ENCODE data around the gene DIPK1B. TPM values are rescaled to one million over a fixed set of nuclear protein-coding genes. Genes with fewer than 3 reads are reported as not detected.

Gene DIPK1B
- total RNA-seq, 2 donors from 2014 or later, result 0.37 TPM; not detected in 1

Other genes with a start within 250 kb of the DIPK1B start
- gene SEC16A, start 229.5 kb upstream of the DIPK1B start, total RNA-seq, result 10 to 100 TPM; 56.6 to 79.5 TPM
- gene NOTCH1, start 166.5 kb upstream of the DIPK1B start, total RNA-seq, result 10 to 100 TPM; 76.4 to 85.5 TPM
- 1 to 10 TPM in 1 of 2 donors, under 1 TPM in 1; 0.61 to 1.6 TPM for gene EGFL7, start 49.7 kb upstream of the DIPK1B start, total RNA-seq
- 10 to 100 TPM in 1 of 2 donors, 1 to 10 TPM in 1; 7.4 to 18.9 TPM for gene AGPAT2, start 25.1 kb upstream of the DIPK1B start, total RNA-seq
- gene LCN10, start 30.4 kb downstream of the DIPK1B start, total RNA-seq, result 1 to 10 TPM in 1 of 2 donors, under 1 TPM in 1; 0.89 to 1.6 TPM
- not detected for gene LCN6, start 36.0 kb downstream of the DIPK1B start, total RNA-seq
- not detected for gene LCN8, start 45.7 kb downstream of the DIPK1B start, total RNA-seq
- not detected for gene LCN15, start 51.9 kb downstream of the DIPK1B start, total RNA-seq
- 10 to 100 TPM; 31.1 to 46.8 TPM for gene TMEM141, start 78.8 kb downstream of the DIPK1B start, total RNA-seq
- gene CCDC183, start 83.8 kb downstream of the DIPK1B start, total RNA-seq, result 1 to 10 TPM in 1 of 2 donors, under 1 TPM in 1; 0.18 to 1.3 TPM
- 100 to 1,000 TPM in 1 of 2 donors, 10 to 100 TPM in 1; 79.3 to 101 TPM for gene RABL6, start 95.4 kb downstream of the DIPK1B start, total RNA-seq
- 1 to 10 TPM; 3.7 to 6.7 TPM for gene AJM1, start 129.9 kb downstream of the DIPK1B start, total RNA-seq
- gene PHPT1, start 136.8 kb downstream of the DIPK1B start, total RNA-seq, result 100 to 1,000 TPM; 129 to 167 TPM
- gene MAMDC4, start 139.8 kb downstream of the DIPK1B start, total RNA-seq, result 10 to 100 TPM; 17.7 to 21.5 TPM
- gene EDF1, start 153.7 kb downstream of the DIPK1B start, total RNA-seq, result 100 to 1,000 TPM; 272 to 274 TPM
- 10 to 100 TPM; 53.7 to 56.5 TPM for gene TRAF2, start 173.9 kb downstream of the DIPK1B start, total RNA-seq
- 100 to 1,000 TPM in 1 of 2 donors, 10 to 100 TPM in 1; 66.9 to 107 TPM for gene FBXW5, start 232.2 kb downstream of the DIPK1B start, total RNA-seq
- gene C8G, start 232.7 kb downstream of the DIPK1B start, total RNA-seq, result 1 to 10 TPM; 1.5 to 2.5 TPM
- gene LCN12, start 239.7 kb downstream of the DIPK1B start, total RNA-seq, result 1 to 10 TPM in 1 of 2 donors, under 1 TPM in 1; 0.64 to 2.0 TPM

All from activated naive CD4-positive, alpha-beta T cell treated with anti-CD3 and anti-CD28 coated beads, Interleukin-2, amount 50 U/mL, for 72 hours (primary cell).